Measurements from ENCODE around the gene SMCO4. TPM values are rescaled to one million over a fixed set of nuclear protein-coding genes. Genes with fewer than 3 reads are reported as not detected.

Gene SMCO4
- total RNA-seq, 1 experiment from 2014 or later, result 14.1 TPM

DNA sequence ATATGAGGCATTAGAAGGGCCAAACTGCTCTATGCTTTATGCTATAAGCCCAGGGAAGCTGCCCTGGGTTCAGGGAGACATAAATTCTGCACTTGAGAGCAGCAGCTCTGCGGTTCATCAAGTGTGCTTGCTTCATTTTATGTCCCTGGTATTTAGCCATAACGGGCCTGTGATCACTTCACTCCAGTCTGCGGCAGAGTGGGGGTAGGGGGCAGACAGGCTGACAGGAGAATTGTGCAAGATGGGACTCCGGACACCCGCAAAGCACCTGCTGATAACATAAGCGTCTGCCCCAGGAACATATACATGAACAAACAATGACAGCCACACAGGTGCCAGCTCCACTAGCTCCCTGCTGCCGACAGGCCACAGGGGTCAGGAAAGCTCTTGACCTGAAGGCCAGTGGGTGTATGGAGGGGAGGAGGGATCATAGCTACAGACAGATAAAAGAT lies 56.1 kb downstream of the SMCO4 start:
- TF ChIP-seq, protein P1, sequence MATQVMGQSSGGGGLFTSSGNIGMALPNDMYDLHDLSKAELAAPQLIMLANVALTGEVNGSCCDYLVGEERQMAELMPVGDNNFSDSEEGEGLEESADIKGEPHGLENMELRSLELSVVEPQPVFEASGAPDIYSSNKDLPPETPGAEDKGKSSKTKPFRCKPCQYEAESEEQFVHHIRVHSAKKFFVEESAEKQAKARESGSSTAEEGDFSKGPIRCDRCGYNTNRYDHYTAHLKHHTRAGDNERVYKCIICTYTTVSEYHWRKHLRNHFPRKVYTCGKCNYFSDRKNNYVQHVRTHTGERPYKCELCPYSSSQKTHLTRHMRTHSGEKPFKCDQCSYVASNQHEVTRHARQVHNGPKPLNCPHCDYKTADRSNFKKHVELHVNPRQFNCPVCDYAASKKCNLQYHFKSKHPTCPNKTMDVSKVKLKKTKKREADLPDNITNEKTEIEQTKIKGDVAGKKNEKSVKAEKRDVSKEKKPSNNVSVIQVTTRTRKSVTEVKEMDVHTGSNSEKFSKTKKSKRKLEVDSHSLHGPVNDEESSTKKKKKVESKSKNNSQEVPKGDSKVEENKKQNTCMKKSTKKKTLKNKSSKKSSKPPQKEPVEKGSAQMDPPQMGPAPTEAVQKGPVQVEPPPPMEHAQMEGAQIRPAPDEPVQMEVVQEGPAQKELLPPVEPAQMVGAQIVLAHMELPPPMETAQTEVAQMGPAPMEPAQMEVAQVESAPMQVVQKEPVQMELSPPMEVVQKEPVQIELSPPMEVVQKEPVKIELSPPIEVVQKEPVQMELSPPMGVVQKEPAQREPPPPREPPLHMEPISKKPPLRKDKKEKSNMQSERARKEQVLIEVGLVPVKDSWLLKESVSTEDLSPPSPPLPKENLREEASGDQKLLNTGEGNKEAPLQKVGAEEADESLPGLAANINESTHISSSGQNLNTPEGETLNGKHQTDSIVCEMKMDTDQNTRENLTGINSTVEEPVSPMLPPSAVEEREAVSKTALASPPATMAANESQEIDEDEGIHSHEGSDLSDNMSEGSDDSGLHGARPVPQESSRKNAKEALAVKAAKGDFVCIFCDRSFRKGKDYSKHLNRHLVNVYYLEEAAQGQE (IDR thresholded peaks at IDR 0.05; ENCODE audit: insufficient read depth in 1 of 2, low read depth in 2 of 2, low read length in 1 of 2), result no peak
- TF ChIP-seq, protein P2, sequence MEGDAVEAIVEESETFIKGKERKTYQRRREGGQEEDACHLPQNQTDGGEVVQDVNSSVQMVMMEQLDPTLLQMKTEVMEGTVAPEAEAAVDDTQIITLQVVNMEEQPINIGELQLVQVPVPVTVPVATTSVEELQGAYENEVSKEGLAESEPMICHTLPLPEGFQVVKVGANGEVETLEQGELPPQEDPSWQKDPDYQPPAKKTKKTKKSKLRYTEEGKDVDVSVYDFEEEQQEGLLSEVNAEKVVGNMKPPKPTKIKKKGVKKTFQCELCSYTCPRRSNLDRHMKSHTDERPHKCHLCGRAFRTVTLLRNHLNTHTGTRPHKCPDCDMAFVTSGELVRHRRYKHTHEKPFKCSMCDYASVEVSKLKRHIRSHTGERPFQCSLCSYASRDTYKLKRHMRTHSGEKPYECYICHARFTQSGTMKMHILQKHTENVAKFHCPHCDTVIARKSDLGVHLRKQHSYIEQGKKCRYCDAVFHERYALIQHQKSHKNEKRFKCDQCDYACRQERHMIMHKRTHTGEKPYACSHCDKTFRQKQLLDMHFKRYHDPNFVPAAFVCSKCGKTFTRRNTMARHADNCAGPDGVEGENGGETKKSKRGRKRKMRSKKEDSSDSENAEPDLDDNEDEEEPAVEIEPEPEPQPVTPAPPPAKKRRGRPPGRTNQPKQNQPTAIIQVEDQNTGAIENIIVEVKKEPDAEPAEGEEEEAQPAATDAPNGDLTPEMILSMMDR (IDR thresholded peaks at IDR 0.05), result no peak
- no peak for TF ChIP-seq SIN3A (IDR thresholded peaks at IDR 0.05; ENCODE audit: borderline replicate concordance, insufficient read depth, low read depth, low read length)
- TF ChIP-seq TCF7L2 (IDR thresholded peaks at IDR 0.05; ENCODE audit: low read depth, low read length), result no peak
- no peak for TF ChIP-seq POLR2AphosphoS5 (IDR thresholded peaks at IDR 0.05; ENCODE audit: low read depth, low read length)
- ATAC-seq (no peak), DNase-seq (ENCODE audit: low read depth, low spot score) (no peak)
- H3K4me1 ChIP-seq (ENCODE audit: control insufficient read depth, insufficient read depth, low read length), result no peaks in the 10 kb centered on the region
- H3K9me3 ChIP-seq (ENCODE audit: control insufficient read depth, insufficient read depth, low read depth, low read length), result no peaks in the 10 kb centered on the region
- H3K36me3 ChIP-seq (ENCODE audit: control insufficient read depth, insufficient read depth, low read length), result no peaks in the 10 kb centered on the region
- no peak overlapping the region for H3K4me3 ChIP-seq (ENCODE audit: low read depth in 2 of 2, low read length in 2 of 2)
- ChIA-PET CTCF (no interaction called here), POLR2A (no interaction called here)
- no peak overlapping the region for H3K27ac ChIP-seq (ENCODE audit: low read length)
- in situ Hi-C loops (cut with HindIII; ENCODE audit: low pct_unique_long_range_greater_than_20kb, low sequenced_read_pairs), result no loop called here
- BruUV-seq (replicated peaks), result no TSS peak
- no peaks in the 10 kb centered on the region for H3K27me3 ChIP-seq (ENCODE audit: control insufficient read depth, insufficient read depth, low read length)
- intact Hi-C loops (cut with micrococcal nuclease; ENCODE audit: unreplicated experiment), result no loop called here

DNA sequence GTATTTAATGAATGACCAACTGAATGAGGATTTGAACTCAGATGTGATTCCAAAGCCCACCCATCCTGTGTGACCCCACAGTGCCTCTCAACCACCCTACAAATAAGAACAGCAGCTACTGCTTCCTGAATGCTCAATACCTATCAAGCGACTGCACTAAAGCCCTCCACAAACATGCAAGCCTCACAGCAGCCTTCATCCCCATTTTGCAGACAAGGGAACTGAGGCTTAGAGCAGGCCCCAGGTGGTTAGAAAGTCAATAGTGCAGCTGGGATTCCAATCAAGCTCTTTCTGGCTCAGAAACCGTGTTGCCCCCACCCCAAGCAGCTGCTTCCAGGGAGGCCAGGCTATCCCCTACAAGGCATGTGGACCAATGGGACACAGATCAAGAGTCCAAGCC lies 57.2 kb downstream of the SMCO4 start:
- ATAC-seq, result no peak
- Histone ChIP-seq H3K27me3 (ENCODE audit: control insufficient read depth, insufficient read depth, low read length) (no peaks in the 10 kb centered on the region), H3K4me3 (ENCODE audit: low read depth in 2 of 2, low read length in 2 of 2) (no peak overlapping the region), H3K27ac (ENCODE audit: low read length) (no peak overlapping the region), H3K4me1 (ENCODE audit: control insufficient read depth, insufficient read depth, low read length) (no peaks in the 10 kb centered on the region), H3K36me3 (ENCODE audit: control insufficient read depth, insufficient read depth, low read length) (no peaks in the 10 kb centered on the region), H3K9me3 (ENCODE audit: control insufficient read depth, insufficient read depth, low read depth, low read length) (no peaks in the 10 kb centered on the region)
- DNase-seq (ENCODE audit: low read depth, low spot score), result no peak
- CTCF ChIA-PET, result no interaction called here
- POLR2A ChIA-PET, result no interaction called here
- in situ Hi-C loops (cut with HindIII; ENCODE audit: low pct_unique_long_range_greater_than_20kb, low sequenced_read_pairs), result no loop called here
- intact Hi-C loops (cut with micrococcal nuclease; ENCODE audit: unreplicated experiment), result no loop called here
- TF ChIP-seq POLR2AphosphoS5 (IDR thresholded peaks at IDR 0.05; ENCODE audit: low read depth, low read length), result no peak
- TF ChIP-seq SIN3A (IDR thresholded peaks at IDR 0.05; ENCODE audit: borderline replicate concordance, insufficient read depth, low read depth, low read length), result no peak
- TF ChIP-seq, protein P1 (IDR thresholded peaks at IDR 0.05; ENCODE audit: insufficient read depth in 1 of 2, low read depth in 2 of 2, low read length in 1 of 2), result no peak
- TF ChIP-seq TCF7L2 (IDR thresholded peaks at IDR 0.05; ENCODE audit: low read depth, low read length), result no peak
- TF ChIP-seq, protein P2 (IDR thresholded peaks at IDR 0.05), result no peak
- no TSS peak for BruUV-seq (replicated peaks)

All from Panc1 (cell line).